Karpas-422 (cell line): Measurements from ENCODE around the gene S100A6. TPM values are rescaled to one million over a fixed set of nuclear protein-coding genes. Genes with fewer than 3 reads are reported as not detected.
"Not testable (repeated sequence)": the region's sequence is repeated elsewhere in the genome, so short reads cannot be mapped to it uniquely, and the experiment has no call there.

Experiments
- DNase-seq: peaks from one replicate; pipeline ENCODE4 v3.0.0-alpha.2; 2015
- H2AFZ ChIP-seq: fragments of 200-600 bp; sonication (generic); 2 replicates; pipeline ENCODE4 v1.6.1; 2014; ENCODE audit warnings: antibody characterized with exemption, low read length, mixed read lengths
- H3K27ac ChIP-seq: fragments of 200-600 bp; sonication (generic); 2 replicates; pipeline ENCODE4 v1.5.1; 2014; ENCODE audit warnings: mild to moderate bottlenecking, low read length, moderate library complexity
- H3K27me3 ChIP-seq: fragments of 200-600 bp; sonication (generic); 2 replicates; pipeline ENCODE4 v1.6.1; 2014; ENCODE audit warnings: low read length, mixed read lengths
- H3K36me3 ChIP-seq: fragments of 200-600 bp; sonication (generic); 2 replicates; pipeline ENCODE4 v1.6.1; 2014; ENCODE audit warnings: low read length, mixed read lengths; ENCODE audit not compliant: insufficient read depth
- H3K4me1 ChIP-seq: fragments of 200-600 bp; sonication (generic); 2 replicates; pipeline ENCODE4 v1.6.1; 2014; ENCODE audit warnings: mild to moderate bottlenecking, low read length, mixed read lengths
- H3K4me2 ChIP-seq: fragments of 200-600 bp; sonication (generic); 2 replicates; pipeline ENCODE4 v1.6.1; 2014; ENCODE audit warnings: low read length, low read depth, mild to moderate bottlenecking; ENCODE audit not compliant: poor library complexity, severe bottlenecking
- H3K4me3 ChIP-seq: fragments of 200-600 bp; sonication (generic); 2 replicates; pipeline ENCODE4 v1.5.1; 2014; ENCODE audit warnings: mild to moderate bottlenecking, antibody characterized with exemption, low read length, mixed read lengths
- H3K79me2 ChIP-seq: fragments of 200-600 bp; sonication (generic); 2 replicates; pipeline ENCODE4 v1.6.1; 2014; ENCODE audit warnings: mild to moderate bottlenecking, low read length, mixed read lengths
- H3K9ac ChIP-seq: fragments of 200-600 bp; sonication (generic); 2 replicates; pipeline ENCODE4 v1.6.0; 2014; ENCODE audit warnings: low read length
- H3K9me2 ChIP-seq: fragments of 200-600 bp; sonication (generic), shearing (Covaris generic); replicated peaks from 2 replicates; pipeline ENCODE4 v1.6.0; 2014; ENCODE audit warnings: mild to moderate bottlenecking, low read length, moderate library complexity; ENCODE audit not compliant: insufficient read depth
- H3K9me3 ChIP-seq: fragments of 300-700, 200-600 bp; sonication (generic); 2 replicates; pipeline ENCODE4 v1.6.1; 2014; ENCODE audit warnings: low read length, mixed read lengths
- H4K20me1 ChIP-seq: fragments of 200-600 bp; sonication (generic); 2 replicates; pipeline ENCODE4 v1.6.1; 2014; ENCODE audit warnings: mild to moderate bottlenecking, antibody characterized with exemption, low read length, low read depth; ENCODE audit not compliant: insufficient read depth
- total RNA-seq: library from RNA; depleted of rRNA; stranded (reverse); fragments of >200 nt; shearing (Covaris generic); gene quantifications from 2 replicates; pipeline ENCODE4 v1.2.3, GENCODE V29; 2014; ENCODE audit warnings: low replicate concordance; rRNA removed

Gene S100A6
- total RNA-seq, result 26.8 and 43.3 TPM in 2 replicates

GRCh38 chr1:153535242-153536011 lies at the start of gene S100A6:
TSS of gene S100A6 (minus strand) at chr1:153535991. CDS start at chr1:153535339, 652 bp downstream.
- Histone ChIP-seq H3K4me1 (peaks cover 19% of the 10 kb centered on the region), H2AFZ (peak within 1 kb of the TSS; percentile 93), H3K36me3 (no peaks in the 10 kb centered on the region), H4K20me1 (no peaks in the 10 kb centered on the region), H3K79me2 (no peaks in the 10 kb centered on the region), H3K27me3 (no peaks in the 10 kb centered on the region), H3K9me3 (no peaks in the 10 kb centered on the region), H3K4me3 (peak within 1 kb of the TSS; percentile 73), H3K9me2 (no peaks in the 10 kb centered on the region), H3K27ac (no peak within 1 kb of the TSS), H3K9ac (peak within 1 kb of the TSS; percentile 75), H3K4me2 (peak within 1 kb of the TSS; percentile 60)
- peak; percentile 55 for DNase-seq

DNA sequence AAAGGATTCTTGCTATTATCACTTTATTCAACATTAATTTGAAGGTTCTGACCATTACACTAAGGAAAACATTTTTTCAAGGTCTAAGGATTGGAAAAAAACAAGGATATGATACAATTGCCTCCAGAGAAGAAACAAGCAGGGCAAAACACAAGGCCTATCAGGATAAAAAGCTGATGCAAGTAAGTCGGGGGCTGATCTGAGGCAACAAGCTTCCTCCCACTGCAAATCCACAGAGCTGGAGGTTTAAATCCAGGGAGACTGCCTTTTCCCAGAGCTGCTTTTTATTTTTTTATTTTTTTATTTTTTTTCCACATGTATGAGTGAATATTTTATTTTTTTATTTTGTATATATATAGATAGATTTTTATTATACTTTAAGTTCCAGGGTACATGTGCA lies 49.2 kb upstream of the S100A6 start:
- no peaks in the 10 kb centered on the region for H3K27me3 ChIP-seq
- no peaks in the 10 kb centered on the region for H3K9me2 ChIP-seq
- H3K79me2 ChIP-seq, result no peaks in the 10 kb centered on the region
- no peak overlapping the region for H3K27ac ChIP-seq
- no peaks in the 10 kb centered on the region for H4K20me1 ChIP-seq
- no peak for DNase-seq
- H3K4me1 ChIP-seq, result no peaks in the 10 kb centered on the region
- no peaks in the 10 kb centered on the region for H3K36me3 ChIP-seq
- no peak overlapping the region for H3K9ac ChIP-seq
- H3K4me2 ChIP-seq, result no peak overlapping the region
- H2AFZ ChIP-seq, result no peak overlapping the region
- no peaks in the 10 kb centered on the region for H3K9me3 ChIP-seq
- no peak overlapping the region for H3K4me3 ChIP-seq

- Histone ChIP-seq H3K9me3 (no peaks in the 10 kb centered on the region), H3K9ac (no peak overlapping the region), H3K4me1 (no peaks in the 10 kb centered on the region), H3K27me3 (no peaks in the 10 kb centered on the region), H3K9me2 (no peaks in the 10 kb centered on the region), H3K36me3 (no peaks in the 10 kb centered on the region), H3K27ac (no peak overlapping the region), H4K20me1 (no peaks in the 10 kb centered on the region), H3K4me3 (no peak overlapping the region), H3K4me2 (no peak overlapping the region), H2AFZ (no peak overlapping the region), H3K79me2 (no peaks in the 10 kb centered on the region)
- DNase-seq, result no peak
Measured at GRCh38 chr1:153583976-153584375, 48.2 kb upstream of the S100A6 start.

- not testable (repeated sequence) for H3K27ac ChIP-seq, H3K4me1 ChIP-seq, H3K9me2 ChIP-seq, H4K20me1 ChIP-seq, H3K9ac ChIP-seq, DNase-seq, H3K4me3 ChIP-seq, H3K36me3 ChIP-seq, H3K27me3 ChIP-seq, H3K79me2 ChIP-seq, H3K4me2 ChIP-seq, H2AFZ ChIP-seq, H3K9me3 ChIP-seq
Measured at GRCh38 chr1:153583514-153583913, 47.7 kb upstream of the S100A6 start.

- DNase-seq, H3K27me3 ChIP-seq, H3K27ac ChIP-seq: not testable (repeated sequence)
Measured at GRCh38 chr1:153582836-153583235, 47.0 kb upstream of the S100A6 start.

DNA sequence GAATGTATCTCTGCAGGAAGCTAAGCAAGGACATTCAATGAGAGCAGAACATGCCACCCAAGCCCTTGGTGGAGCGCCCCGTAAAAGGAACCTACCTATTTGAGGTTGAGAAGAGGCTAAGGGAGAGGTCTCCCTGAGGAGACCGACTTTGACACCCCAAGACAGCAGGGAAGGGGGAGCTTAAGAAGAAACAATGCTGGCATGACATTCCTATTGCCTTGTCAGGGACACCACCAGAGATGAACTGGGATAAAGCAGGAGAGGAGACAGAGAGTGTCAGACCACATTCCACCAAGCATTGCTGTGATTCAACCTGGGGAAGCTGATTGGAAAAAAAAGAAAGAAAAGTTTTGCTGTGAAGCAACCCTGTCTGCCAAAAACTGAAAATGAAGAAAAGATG lies 43.1 kb upstream of the S100A6 start:
- Histone ChIP-seq H2AFZ (no peak overlapping the region), H3K9me3 (no peaks in the 10 kb centered on the region), H3K4me2 (no peak overlapping the region), H3K27me3 (no peaks in the 10 kb centered on the region), H3K4me1 (no peaks in the 10 kb centered on the region), H3K4me3 (no peak overlapping the region), H3K27ac (no peak overlapping the region), H4K20me1 (no peaks in the 10 kb centered on the region), H3K9me2 (no peaks in the 10 kb centered on the region), H3K9ac (no peak overlapping the region), H3K79me2 (no peaks in the 10 kb centered on the region), H3K36me3 (no peaks in the 10 kb centered on the region)
- DNase-seq, result no peak

More at GRCh38 chr1:153582836-153583235, 47.0 kb upstream of the S100A6 start:
- H3K4me2 ChIP-seq, H3K36me3 ChIP-seq, H3K9ac ChIP-seq, H4K20me1 ChIP-seq, H3K4me1 ChIP-seq, H3K9me3 ChIP-seq, H3K9me2 ChIP-seq, H3K4me3 ChIP-seq, H2AFZ ChIP-seq, H3K79me2 ChIP-seq: not testable (repeated sequence)

GRCh38 chr1:153578490-153578889 lies 42.7 kb upstream of the S100A6 start:
- Histone ChIP-seq H2AFZ (no peak overlapping the region), H3K4me3 (no peak overlapping the region), H4K20me1 (no peaks in the 10 kb centered on the region), H3K27me3 (no peaks in the 10 kb centered on the region), H3K4me2 (no peak overlapping the region), H3K9ac (no peak overlapping the region), H3K4me1 (no peaks in the 10 kb centered on the region), H3K36me3 (no peaks in the 10 kb centered on the region), H3K79me2 (no peaks in the 10 kb centered on the region), H3K27ac (no peak overlapping the region), H3K9me2 (no peaks in the 10 kb centered on the region), H3K9me3 (no peaks in the 10 kb centered on the region)
- peak; percentile 16 for DNase-seq

DNA sequence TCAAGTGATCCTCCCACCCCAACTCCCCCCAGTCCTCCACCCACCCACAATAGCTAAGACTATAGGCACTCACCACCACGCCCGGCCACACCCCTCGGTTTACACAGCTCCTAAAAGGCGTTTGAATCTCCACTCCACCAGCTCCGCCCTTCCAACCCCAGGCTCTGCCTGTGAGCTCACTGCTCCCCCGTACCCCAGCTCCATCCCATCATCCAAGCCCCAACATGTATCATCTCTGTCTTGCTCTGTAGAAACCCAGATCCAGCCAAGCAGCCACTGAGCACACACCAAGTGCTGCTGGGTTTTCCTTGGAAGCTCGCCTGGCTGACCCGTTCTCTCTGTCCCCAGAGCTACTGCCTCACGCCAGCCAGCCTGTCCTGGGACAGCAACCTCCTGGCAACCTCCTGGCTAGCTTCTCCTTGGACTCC lies 41.8 kb upstream of the S100A6 start:
- H3K36me3 ChIP-seq, result no peaks in the 10 kb centered on the region
- H2AFZ ChIP-seq, result no peak overlapping the region
- no peak overlapping the region for H3K4me2 ChIP-seq
- no peaks in the 10 kb centered on the region for H3K79me2 ChIP-seq
- H4K20me1 ChIP-seq, result no peaks in the 10 kb centered on the region
- H3K9ac ChIP-seq, result no peak overlapping the region
- H3K27ac ChIP-seq, result no peak overlapping the region
- no peaks in the 10 kb centered on the region for H3K27me3 ChIP-seq
- H3K4me3 ChIP-seq, result no peak overlapping the region
- no peaks in the 10 kb centered on the region for H3K4me1 ChIP-seq
- H3K9me3 ChIP-seq, result no peaks in the 10 kb centered on the region
- H3K9me2 ChIP-seq, result no peaks in the 10 kb centered on the region
- no peak for DNase-seq
